ENCODE data around the gene CNTN6.

DNA sequence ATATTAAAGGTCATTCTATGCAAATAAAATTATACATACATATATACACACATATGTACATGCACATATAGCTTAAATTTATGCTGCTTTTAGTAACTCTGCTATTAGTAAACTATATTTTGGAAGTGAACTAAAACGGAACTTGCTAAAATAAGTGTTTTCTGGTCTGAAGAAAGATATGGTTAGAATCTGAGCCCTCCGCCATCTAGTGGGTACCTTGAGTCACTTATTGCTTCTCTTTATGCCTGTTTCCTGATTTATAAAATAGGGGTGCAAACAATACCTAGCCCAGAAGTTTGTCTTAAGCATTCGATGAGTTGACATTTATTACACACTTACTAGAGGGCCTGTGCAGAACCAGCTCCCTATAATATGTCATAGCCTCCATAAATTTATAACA, 255.7 kb downstream of the CNTN6 start:
- TF ChIP-seq, protein P1, sequence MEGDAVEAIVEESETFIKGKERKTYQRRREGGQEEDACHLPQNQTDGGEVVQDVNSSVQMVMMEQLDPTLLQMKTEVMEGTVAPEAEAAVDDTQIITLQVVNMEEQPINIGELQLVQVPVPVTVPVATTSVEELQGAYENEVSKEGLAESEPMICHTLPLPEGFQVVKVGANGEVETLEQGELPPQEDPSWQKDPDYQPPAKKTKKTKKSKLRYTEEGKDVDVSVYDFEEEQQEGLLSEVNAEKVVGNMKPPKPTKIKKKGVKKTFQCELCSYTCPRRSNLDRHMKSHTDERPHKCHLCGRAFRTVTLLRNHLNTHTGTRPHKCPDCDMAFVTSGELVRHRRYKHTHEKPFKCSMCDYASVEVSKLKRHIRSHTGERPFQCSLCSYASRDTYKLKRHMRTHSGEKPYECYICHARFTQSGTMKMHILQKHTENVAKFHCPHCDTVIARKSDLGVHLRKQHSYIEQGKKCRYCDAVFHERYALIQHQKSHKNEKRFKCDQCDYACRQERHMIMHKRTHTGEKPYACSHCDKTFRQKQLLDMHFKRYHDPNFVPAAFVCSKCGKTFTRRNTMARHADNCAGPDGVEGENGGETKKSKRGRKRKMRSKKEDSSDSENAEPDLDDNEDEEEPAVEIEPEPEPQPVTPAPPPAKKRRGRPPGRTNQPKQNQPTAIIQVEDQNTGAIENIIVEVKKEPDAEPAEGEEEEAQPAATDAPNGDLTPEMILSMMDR (IDR thresholded peaks at IDR 0.05) = no peak
- TF ChIP-seq POLR2AphosphoS5 (IDR thresholded peaks at IDR 0.05) = no peak
- no peak for TF ChIP-seq EP300 (IDR thresholded peaks at IDR 0.05; ENCODE audit: low read depth)

All from transverse colon (tissue), 4 donors.